Measurements from ENCODE around the gene C1orf198. TPM values are rescaled to one million over a fixed set of nuclear protein-coding genes. Genes with fewer than 3 reads are reported as not detected.

C1orf198 gene
- total RNA-seq, 2 experiments from 2014 or later, result 6.2 to 6.9 TPM

GRCh38 chr1:230809256-230809990 lies 58.9 kb downstream of the C1orf198 start:
- no peak overlapping the region for H3K27ac Mint-ChIP-seq
- TF ChIP-seq, protein P1, sequence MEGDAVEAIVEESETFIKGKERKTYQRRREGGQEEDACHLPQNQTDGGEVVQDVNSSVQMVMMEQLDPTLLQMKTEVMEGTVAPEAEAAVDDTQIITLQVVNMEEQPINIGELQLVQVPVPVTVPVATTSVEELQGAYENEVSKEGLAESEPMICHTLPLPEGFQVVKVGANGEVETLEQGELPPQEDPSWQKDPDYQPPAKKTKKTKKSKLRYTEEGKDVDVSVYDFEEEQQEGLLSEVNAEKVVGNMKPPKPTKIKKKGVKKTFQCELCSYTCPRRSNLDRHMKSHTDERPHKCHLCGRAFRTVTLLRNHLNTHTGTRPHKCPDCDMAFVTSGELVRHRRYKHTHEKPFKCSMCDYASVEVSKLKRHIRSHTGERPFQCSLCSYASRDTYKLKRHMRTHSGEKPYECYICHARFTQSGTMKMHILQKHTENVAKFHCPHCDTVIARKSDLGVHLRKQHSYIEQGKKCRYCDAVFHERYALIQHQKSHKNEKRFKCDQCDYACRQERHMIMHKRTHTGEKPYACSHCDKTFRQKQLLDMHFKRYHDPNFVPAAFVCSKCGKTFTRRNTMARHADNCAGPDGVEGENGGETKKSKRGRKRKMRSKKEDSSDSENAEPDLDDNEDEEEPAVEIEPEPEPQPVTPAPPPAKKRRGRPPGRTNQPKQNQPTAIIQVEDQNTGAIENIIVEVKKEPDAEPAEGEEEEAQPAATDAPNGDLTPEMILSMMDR (IDR thresholded peaks at IDR 0.05), result no peak
- H3K4me3 Mint-ChIP-seq, result no peak overlapping the region
- no peaks in the 10 kb centered on the region for H3K4me1 Mint-ChIP-seq (ENCODE audit: low read depth)
- H3K9me3 Mint-ChIP-seq, result peaks cover 17% of the 10 kb centered on the region
- ChIA-PET POLR2A (no interaction called here), CTCF (no interaction called here)
- DNase-seq, result no peak
- no peak for ATAC-seq
- H3K27me3 Mint-ChIP-seq, result peaks cover 4% of the 10 kb centered on the region
- H3K36me3 Mint-ChIP-seq (ENCODE audit: low read depth), result peaks cover 6% of the 10 kb centered on the region
- intact Hi-C loops (cut with micrococcal nuclease), result no loop called here

GRCh38 chr1:230808281-230808872 lies 59.9 kb downstream of the C1orf198 start:
- ChIA-PET CTCF (no interaction called here), POLR2A (no interaction called here)
- TF ChIP-seq, protein P1 (IDR thresholded peaks at IDR 0.05), result no peak
- intact Hi-C loops (cut with micrococcal nuclease), result no loop called here
- DNase-seq (no peak), ATAC-seq (no peak)
- H3K36me3 Mint-ChIP-seq (ENCODE audit: low read depth), result peaks cover 6% of the 10 kb centered on the region
- peaks cover 5% of the 10 kb centered on the region for H3K27me3 Mint-ChIP-seq
- no peak overlapping the region for H3K27ac Mint-ChIP-seq
- H3K4me3 Mint-ChIP-seq, result no peak overlapping the region
- H3K4me1 Mint-ChIP-seq (ENCODE audit: low read depth), result no peaks in the 10 kb centered on the region
- peaks cover 13% of the 10 kb centered on the region for H3K9me3 Mint-ChIP-seq

GRCh38 chr1:230807561-230808280 lies 60.6 kb downstream of the C1orf198 start:
- no peak overlapping the region for H3K4me3 Mint-ChIP-seq
- TF ChIP-seq, protein P1 (IDR thresholded peaks at IDR 0.05), result no peak
- peaks cover 5% of the 10 kb centered on the region for H3K36me3 Mint-ChIP-seq (ENCODE audit: low read depth)
- DNase-seq (no peak), ATAC-seq (no peak)
- intact Hi-C loops (cut with micrococcal nuclease), result no loop called here
- peaks cover 3% of the 10 kb centered on the region for H3K27me3 Mint-ChIP-seq
- H3K9me3 Mint-ChIP-seq, result peaks cover 7% of the 10 kb centered on the region
- H3K27ac Mint-ChIP-seq, result no peak overlapping the region
- no peaks in the 10 kb centered on the region for H3K4me1 Mint-ChIP-seq (ENCODE audit: low read depth)
- POLR2A ChIA-PET, result no interaction called here
- CTCF ChIA-PET, result no interaction called here

DNA sequence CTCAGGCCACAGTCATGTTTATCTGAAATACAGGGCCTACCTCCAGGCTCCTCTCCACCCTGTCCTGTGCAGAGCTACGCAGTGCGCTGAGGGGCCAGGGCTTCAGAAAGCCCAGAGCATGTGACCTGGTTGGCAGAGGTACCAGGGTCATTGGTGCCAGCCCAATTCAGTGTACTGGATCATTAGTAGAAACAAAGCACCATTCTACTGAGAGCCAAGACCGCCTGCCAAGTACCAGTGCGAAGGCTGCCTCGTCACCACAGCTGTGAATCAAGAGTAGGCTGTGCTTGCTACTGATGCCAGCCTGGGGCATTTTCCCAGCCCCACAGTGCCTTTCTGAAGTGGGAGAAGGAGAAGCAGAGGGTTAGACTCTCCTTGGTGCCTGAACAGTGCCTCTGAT lies 61.3 kb downstream of the C1orf198 start:
- TF ChIP-seq, protein P1 (IDR thresholded peaks at IDR 0.05), result no peak
- Mint-ChIP-seq H3K27ac (no peak overlapping the region), H3K9me3 (peaks cover 2% of the 10 kb centered on the region), H3K27me3 (peaks cover 2% of the 10 kb centered on the region), H3K36me3 (ENCODE audit: low read depth) (no peaks in the 10 kb centered on the region), H3K4me3 (no peak overlapping the region), H3K4me1 (ENCODE audit: low read depth) (no peaks in the 10 kb centered on the region)
- ChIA-PET POLR2A (no interaction called here), CTCF (no interaction called here)
- intact Hi-C loops (cut with micrococcal nuclease), result no loop called here
- DNase-seq (no peak), ATAC-seq (no peak)

DNA sequence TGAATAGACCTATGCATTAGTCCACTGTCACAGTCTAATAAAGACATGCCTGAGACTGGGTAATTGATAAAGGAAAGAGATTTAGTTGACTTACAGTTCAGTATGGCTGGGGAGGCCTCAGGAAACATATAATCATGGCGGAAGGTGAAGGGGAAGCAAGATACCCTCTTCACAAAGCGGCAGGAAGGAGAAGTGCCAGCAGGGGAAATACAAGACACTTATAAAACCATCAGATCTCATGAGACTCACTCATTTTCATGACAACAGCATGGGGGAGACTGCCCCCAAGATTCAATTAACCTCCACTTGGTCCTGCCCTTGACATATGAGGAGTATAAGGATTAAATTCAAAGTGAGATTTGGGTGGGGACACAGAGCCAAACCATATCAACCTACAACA lies 61.8 kb downstream of the C1orf198 start:
- H3K4me1 Mint-ChIP-seq (ENCODE audit: low read depth), result no peaks in the 10 kb centered on the region
- ATAC-seq, result no peak
- H3K4me3 Mint-ChIP-seq, result no peak overlapping the region
- TF ChIP-seq, protein P1 (IDR thresholded peaks at IDR 0.05), result no peak
- intact Hi-C loops (cut with micrococcal nuclease), result no loop called here
- peaks cover 2% of the 10 kb centered on the region for H3K27me3 Mint-ChIP-seq
- CTCF ChIA-PET, result no interaction called here
- no peak for DNase-seq
- peaks cover 2% of the 10 kb centered on the region for H3K9me3 Mint-ChIP-seq
- H3K27ac Mint-ChIP-seq, result no peak overlapping the region
- POLR2A ChIA-PET, result no interaction called here
- no peaks in the 10 kb centered on the region for H3K36me3 Mint-ChIP-seq (ENCODE audit: low read depth)

Measured in activated CD8-positive, alpha-beta T cell treated with anti-CD3 and anti-CD28 coated beads for 36 hours (primary cell).